Right lung (tissue), 10 donors: Measurements from ENCODE around the gene ADGRE3. TPM values are rescaled to one million over a fixed set of nuclear protein-coding genes. Genes with fewer than 3 reads are reported as not detected.

Experiments used
- DNase-seq, 2 donors: peaks; one replicate each; pipeline ENCODE4 v3.0.0-alpha.2; 2013
- long read RNA-seq, 8 donors: transcript quantifications; one replicate each; lab custom pipeline, GENCODE V29; 2026
- polyA plus RNA-seq, 5 donors: library from polyadenylated mRNA; unstranded; fragments of 120-200 nt; gene quantifications; one replicate each; pipeline versions ENCODE4 v1.2.1 to v1.2.3, GENCODE V29; 2013; ENCODE audit warnings: inconsistent platforms in 1 of 5, low replicate concordance in 1 of 5; ENCODE audit not compliant: insufficient read length in 5 of 5, insufficient read depth in 1 of 5

Gene ADGRE3
- under 1 TPM in 3 of 5 donors, not detected in 2; 0.13 to 0.15 (median 0.14) TPM for polyA plus RNA-seq
- long read RNA-seq, donor 1 = 0 reads
- long read RNA-seq, donor 2 = 0 reads
- long read RNA-seq, donor 3 = 0 reads
- long read RNA-seq, donor 4 = 0 reads
- long read RNA-seq, donor 5 = 0 reads
- long read RNA-seq, donor 6, partial matches to known transcripts = 27 of 27 reads
- long read RNA-seq, donor 6, other reads (novel, unspliced or antisense) = 0 of 27 reads
- long read RNA-seq, donor 7, partial matches to known transcripts = 239 of 239 reads
- long read RNA-seq, donor 7, other reads (novel, unspliced or antisense) = 0 of 239 reads
- long read RNA-seq, donor 8 = 0 reads

DNA sequence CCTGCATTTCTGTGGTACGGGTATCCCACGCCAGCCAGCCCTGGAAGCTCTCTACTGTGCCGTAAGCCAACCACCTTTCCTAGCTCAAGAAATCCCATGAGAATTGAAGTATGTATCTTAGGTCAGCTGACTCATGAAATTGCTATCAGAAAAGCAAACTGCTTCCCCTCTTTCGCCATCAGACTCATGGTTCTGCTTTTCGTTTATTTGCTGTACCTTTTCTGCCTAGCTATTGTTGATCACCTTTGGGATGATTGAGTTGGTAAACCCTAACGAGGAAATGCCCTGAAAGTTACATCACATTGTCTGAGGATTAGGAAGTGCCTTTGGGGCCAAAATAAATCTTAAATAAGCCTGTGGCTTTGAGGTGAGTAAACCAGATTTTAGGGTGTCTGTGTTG lies at the start of gene ADGRE3:
Gene ADGRE3, minus strand, starts transcription at position 81 of the 400 bp plus-strand sequence. Its CDS starts 74 bp downstream, at position 7.
- DNase-seq = no peak

- no peak for DNase-seq
Observed at GRCh38 chr19:14722127-14722526, 47.5 kb upstream of the ADGRE3 start.

GRCh38 chr19:14719162-14719561 lies 44.5 kb upstream of the ADGRE3 start:
- no peak for DNase-seq

DNA sequence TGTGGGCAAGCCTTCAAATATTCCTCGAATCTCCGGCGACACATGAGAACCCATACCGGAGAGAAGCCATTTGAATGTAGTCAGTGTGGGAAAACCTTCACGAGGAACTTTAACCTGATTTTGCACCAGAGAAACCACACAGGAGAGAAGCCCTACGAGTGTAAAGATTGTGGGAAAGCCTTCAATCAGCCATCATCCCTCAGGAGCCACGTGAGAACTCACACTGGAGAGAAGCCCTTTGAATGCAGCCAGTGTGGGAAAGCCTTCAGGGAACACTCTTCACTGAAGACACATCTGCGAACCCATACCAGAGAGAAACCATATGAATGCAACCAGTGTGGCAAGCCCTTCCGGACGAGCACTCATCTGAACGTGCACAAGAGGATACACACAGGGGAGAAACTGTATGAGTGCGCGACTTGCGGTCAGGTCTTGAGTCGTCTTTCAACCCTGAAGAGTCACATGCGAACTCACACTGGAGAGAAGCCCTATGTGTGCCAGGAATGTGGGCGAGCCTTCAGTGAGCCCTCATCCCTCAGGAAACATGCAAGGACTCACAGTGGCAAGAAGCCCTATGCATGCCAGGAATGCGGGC lies 44.0 kb upstream of the ADGRE3 start:
- no peak for DNase-seq

GRCh38 chr19:14715841-14716240 lies 41.2 kb upstream of the ADGRE3 start:
- no peak for DNase-seq

DNA sequence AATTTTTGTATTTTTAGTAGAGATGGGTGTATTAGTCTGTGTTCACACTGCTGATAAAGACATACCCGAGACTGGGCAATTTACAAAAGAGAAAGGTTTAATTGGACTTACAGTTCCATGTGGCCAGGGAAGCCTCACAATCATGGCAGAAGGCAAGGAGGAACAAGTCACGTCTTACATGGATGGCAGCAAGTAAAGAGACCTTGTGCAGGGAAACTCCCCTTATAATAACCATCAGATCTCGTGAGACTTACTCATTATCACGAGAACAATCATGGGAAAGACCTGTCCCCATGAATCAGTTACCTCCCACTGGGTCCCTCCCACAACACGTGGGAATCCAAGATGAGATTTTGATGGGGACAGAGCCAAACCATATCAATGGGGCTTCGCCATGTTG lies 29.8 kb upstream of the ADGRE3 start:
- no peak for DNase-seq

DNA sequence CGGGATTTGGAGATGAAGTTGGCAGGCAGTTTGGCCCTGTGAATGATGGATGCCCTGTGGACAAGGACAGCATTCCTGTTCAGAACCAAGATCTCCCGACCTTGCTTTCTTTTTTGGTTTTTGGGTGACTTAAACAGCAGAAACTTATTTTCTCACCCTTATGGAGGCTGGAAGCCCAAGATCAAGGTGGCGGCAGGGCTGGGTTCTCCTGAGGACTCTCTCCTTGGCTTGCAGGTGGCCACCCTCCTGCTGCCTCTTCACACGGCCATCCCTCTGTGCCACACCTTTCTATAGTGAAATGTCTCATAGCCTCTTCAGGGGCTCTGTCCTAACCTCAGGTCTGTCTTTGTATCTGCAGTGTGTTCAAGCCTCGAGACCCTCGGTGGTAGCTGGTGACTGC lies 29.2 kb upstream of the ADGRE3 start:
- DNase-seq = no peak

DNA sequence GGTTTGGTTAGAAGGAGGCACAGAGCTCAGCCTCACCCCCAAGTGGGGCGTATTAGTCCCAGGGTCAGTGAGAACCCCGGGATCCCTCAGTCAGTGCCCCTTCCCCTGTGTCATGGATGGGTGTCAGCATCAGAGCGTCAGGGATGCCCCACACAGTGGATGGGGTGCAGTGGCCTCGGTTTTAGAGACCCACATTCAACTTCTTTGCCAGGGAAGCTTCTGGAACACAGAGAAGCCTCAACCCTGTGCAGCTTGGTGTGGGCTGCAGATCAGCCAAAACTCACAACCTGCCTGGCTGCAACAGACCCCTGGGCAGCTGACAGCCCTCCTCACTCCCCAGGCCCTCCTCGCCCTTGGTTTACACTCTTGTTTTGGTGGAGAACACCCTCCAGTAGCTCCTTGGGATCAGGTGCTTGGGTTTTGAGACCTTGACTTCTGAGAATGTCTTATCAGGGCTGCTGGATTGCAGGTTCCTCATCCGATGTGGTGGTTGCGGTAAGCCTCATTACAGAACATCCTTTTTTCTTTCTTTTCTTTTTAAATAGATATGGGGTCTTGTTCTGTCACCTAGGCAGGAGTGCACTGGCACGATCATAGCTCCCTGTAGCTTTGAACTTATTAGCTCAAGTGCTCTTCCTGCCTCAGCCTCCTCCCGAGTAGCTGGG lies 26.2 kb upstream of the ADGRE3 start:
- no peak for DNase-seq

DNA sequence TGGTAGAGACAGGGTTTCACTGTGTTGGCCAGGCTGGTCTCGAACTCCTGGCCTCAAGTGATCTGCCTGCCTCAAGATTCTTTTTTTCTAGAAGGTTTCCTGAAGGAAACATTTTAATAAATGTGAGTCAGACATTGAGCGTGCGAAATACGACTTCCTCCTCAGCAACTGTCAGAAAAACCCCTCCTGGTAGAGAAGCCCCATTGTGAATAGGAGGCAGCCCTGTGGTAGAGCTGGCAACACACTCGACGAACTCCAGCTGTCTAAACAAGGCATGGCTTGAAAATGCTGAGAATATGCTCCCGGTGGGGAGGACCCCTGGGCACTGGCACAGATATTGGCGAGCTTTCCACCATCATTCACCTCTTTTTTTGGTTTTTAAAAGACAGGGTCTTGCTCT lies 25.0 kb upstream of the ADGRE3 start:
- no peak for DNase-seq

- no peak for DNase-seq
Observed at GRCh38 chr19:14695471-14695870, 20.8 kb upstream of the ADGRE3 start.

DNA sequence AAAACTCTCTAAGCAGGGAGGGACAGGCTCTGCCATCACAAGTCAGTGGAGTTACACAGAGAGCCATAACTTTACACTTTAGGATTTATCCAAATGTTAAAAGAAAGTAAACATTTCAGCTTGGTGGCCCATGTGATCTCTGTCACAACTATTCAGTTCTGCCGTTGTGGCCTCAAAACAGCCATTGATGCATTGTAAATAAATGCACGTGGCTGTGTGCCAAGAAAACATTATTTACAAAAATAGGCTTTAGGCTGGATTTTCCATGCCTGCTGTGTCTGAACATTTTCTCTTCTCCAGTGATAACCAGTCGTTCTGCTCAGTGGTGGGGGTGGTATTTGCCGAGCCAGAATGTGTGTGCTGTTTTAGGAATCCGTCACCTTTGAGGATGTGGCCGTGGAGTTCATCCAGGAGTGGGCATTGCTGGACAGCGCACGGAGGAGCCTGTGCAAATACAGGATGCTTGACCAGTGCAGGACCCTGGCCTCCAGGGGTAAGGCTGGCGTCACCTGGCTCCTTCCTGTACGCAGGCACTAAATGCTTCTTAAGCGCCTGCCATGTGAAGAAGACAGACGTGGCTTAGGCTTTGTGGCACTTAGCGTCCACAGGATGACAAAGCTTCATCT lies 20.1 kb upstream of the ADGRE3 start:
- DNase-seq = no peak

- DNase-seq = peak; percentile 86 to 87
Observed at GRCh38 chr19:14689598-14690503, 15.2 kb upstream of the ADGRE3 start, which contains the start of gene ZNF333. ZNF333 (plus strand) TSS chr19:14690048; CDS start chr19:14693492, 3,444 bp downstream.

DNA sequence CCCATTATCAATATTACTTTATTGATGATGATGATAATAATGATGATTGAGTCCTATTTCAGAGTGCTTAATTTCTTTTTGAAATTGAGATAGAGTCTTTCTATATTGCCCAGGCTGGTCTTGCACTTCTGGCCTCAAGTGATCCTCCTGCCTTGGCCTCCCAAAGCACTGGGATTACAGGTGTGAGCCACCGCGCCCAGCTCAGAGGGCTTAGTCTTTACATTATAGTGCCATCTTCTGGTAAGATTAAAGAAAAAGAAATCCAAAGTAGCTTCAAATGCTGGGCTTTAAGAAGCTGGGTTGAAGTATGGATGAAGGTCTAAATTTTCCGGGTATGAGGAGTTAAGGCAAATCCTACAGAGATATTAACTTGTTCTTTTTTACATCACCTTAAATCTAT lies 11.8 kb upstream of the ADGRE3 start:
- DNase-seq = no peak

DNA sequence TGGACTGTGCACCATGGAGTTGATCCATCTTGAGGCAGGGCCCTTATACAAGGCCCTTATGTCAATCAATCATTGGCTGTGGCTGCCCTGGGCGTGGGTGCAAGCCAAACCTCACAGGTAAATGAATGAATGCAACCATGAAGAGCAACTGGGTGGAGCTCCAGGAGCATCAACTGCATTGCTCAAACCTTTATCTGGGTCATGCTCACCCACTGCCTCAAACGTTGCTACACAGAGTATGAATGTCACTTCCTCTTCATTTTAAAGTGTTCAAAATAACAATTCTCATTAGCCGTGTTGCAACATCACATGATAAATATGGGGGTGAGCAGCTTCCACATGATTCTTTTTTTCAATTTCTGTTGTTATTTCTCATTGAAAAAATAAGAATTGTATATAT lies 8.8 kb upstream of the ADGRE3 start:
- no peak for DNase-seq

DNA sequence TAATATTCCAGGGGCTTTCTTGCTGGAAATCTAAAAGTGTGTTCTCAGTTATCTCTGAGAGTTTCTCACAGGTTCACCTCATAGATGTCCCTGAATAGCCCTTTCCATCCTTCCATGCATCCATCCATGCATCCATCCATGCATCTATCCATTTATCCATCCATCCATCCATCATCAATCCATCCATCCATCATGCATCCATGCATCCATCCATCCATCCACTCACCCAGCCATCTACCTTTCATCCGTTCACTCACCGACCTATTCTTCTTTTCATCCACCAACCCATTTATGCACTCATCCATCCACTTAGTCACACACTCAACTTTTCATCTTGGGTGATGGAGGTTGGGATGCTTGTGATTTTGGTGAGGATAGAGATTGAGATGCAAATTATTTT lies 7.4 kb upstream of the ADGRE3 start:
- DNase-seq = no peak

DNA sequence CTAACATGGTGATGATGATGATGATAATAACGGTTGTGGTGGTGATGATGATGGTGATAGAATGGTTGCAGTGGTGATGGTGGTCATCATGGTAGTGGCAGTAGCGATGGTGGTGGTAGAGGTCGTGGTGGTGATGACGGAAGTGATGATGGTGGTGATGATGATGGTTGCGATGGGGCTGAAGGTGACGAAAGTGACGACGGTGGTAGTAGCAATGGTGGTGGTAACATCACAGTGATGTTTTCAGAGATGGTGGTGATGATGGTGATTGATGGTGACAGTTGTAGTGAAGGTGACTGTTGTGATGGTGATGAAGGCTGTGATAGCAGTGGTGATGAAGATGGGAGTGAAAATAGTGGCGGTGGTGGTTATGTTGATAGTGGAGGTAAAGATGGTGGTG lies 3.6 kb upstream of the ADGRE3 start:
- no peak for DNase-seq

- no peak for DNase-seq
Observed at GRCh38 chr19:14677464-14677863, 2.8 kb upstream of the ADGRE3 start.

DNA sequence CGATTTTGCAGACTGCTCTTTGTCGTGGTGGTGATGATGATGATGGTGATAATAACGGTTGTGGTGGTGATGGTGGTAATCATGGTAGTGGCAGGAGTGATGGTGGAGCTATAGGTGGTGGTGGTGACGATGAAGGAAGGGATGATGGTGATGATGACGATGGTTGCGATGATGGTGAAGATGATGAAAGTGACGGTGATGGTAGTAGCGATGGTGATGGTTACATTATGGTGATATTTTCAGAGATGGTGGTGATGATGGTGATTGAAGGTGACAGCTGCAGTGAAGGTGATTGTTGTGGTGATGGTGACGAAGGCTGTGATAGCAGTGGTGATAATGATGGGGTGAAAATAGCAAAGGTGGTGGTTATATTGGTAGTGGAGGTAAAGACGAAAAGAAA lies 2.1 kb upstream of the ADGRE3 start:
- DNase-seq = no peak

DNA sequence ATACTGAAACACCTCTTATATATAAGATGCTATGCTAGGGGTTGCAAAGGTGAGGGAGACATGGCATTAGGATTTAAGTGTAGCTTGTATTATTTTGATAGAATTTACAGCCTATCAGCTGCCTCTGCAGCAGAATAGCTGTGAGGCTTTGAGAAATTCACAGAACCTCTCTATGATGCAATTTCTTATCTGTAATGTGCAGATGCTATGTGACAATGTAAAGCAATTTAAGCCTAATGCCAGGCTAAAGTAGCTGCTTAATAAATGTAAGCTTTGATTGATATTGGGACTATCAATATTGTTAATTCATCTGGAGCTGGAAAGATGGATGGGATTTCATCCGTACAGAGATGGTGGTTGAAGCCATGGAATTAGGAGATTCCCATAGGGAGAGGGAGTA lies 1.6 kb downstream of the ADGRE3 start:
- no peak for DNase-seq

GRCh38 chr19:14672188-14672872 lies 2.3 kb downstream of the ADGRE3 start:
- no peak for DNase-seq

DNA sequence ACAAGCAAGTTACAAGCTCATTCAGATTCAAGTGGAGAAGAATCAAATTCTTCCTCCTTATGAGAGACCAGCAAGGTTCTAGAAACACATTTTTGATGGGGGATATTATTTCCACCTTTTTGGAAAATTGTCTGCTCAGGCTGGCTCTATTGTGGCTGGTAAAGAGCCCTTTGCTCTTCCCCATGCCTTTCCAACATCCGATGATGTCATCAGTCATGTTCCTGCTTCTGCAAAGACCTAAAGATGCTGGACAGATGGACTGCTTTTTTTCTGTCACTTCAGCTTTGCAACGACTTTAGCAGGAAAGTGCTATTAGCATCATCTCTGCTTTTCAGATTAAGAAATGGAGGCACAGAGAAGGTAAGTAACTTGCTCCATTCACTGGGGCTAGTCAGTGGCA lies 4.2 kb downstream of the ADGRE3 start:
- no peak for DNase-seq
